ENCODE data around the gene OR51B2.
"Not testable (repeated sequence)": the region's sequence is repeated elsewhere in the genome, so short reads cannot be mapped to it uniquely, and the experiment has no call there.

DNA sequence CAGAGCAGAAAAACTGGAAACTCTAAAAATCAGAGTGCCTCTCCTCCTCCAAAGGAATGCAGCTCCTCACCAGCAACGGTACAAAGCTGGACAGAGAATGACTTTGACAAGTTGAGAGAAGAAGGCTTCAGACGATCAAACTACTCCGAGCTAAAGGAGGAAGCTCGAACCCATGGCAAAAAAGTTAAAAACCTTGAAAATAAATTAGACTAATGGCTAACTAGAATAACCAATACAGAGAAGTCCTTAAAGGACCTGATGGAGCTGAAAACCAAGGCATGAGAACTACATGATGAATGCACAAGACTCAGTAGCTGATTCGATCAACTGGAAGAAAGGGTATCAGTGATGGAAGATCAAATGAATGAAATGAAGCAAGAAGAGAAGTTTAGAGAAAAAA lies 31.9 kb upstream of the OR51B2 start:
- TF ChIP-seq, protein P1, sequence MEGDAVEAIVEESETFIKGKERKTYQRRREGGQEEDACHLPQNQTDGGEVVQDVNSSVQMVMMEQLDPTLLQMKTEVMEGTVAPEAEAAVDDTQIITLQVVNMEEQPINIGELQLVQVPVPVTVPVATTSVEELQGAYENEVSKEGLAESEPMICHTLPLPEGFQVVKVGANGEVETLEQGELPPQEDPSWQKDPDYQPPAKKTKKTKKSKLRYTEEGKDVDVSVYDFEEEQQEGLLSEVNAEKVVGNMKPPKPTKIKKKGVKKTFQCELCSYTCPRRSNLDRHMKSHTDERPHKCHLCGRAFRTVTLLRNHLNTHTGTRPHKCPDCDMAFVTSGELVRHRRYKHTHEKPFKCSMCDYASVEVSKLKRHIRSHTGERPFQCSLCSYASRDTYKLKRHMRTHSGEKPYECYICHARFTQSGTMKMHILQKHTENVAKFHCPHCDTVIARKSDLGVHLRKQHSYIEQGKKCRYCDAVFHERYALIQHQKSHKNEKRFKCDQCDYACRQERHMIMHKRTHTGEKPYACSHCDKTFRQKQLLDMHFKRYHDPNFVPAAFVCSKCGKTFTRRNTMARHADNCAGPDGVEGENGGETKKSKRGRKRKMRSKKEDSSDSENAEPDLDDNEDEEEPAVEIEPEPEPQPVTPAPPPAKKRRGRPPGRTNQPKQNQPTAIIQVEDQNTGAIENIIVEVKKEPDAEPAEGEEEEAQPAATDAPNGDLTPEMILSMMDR (IDR thresholded peaks at IDR 0.05; ENCODE audit: low read length) = not testable (repeated sequence)
- not testable (repeated sequence) for TF ChIP-seq EZH2 (optimal IDR thresholded peaks at IDR 0.05; ENCODE audit: low read depth, low read length); EZH2phosphoT487 (IDR thresholded peaks at IDR 0.05; ENCODE audit: low read length)

Data from MM.1S (cell line).